Left cardiac atrium (tissue), 4 donors: Measurements from ENCODE around the gene SLC24A1. TPM values are rescaled to one million over a fixed set of nuclear protein-coding genes. Genes with fewer than 3 reads are reported as not detected.

Experiments
- ATAC-seq, 2 donors: fragments of 200-7000 bp; cut with Tn5 transposase; one replicate each; pipeline ENCODE4 v1.9.1; 2020; ENCODE audit warnings: mild to moderate bottlenecking in 2 of 2, moderate library complexity in 2 of 2
- DNase-seq: peaks from one replicate; pipeline ENCODE4 v3.0.0-alpha.2; 2020
- intact Hi-C, 2 donors: fragments of 100-400 bp; cut with DNase I; formaldehyde crosslinking; loops; one replicate each; pipeline versions ENCODE4 v1.14.1 to v1.15.1; 2022 to 2023
- total RNA-seq, 2 donors: library from RNA; stranded (reverse); fragmentation: NEBNext Ultra II Directional; extraction: Animal tissue kit (Norgen Biotek cat#: 25700); gene quantifications; one replicate each; pipeline ENCODE4 v1.2.1, GENCODE V29; 2021
- donor health status: DM: no; HTN: yes; CAD: no.
- donor health status: DM: no; HTN: yes; CAD: no; lungs with severe emphysema.
- donor health status: DM: yes; HTN: yes; CAD: no.
- donor health status: Dilated cardiomyopathy.

Gene SLC24A1
- total RNA-seq, 2 donors from 2014 or later, result 2.5 to 3.0 TPM

DNA sequence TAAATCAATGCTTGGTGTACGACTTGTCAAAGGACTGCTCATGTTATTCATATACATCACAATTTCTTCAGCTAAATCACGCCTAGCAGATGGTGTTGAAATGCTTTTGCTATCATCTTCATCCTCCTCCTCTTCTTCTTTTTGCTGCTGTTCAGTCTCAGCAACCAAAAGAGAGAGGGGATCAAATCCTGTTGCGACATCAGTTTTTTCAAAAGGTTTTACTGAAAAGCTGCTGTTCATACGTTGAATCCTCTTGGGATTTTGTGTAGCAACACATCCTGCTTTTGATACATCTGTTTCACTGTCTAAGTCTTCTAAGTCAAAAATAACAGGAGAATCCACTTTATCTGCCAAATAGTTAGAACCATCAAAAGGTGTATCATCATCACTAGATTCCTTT lies 69.0 kb downstream of the SLC24A1 start:
- ATAC-seq (no peak), DNase-seq (no peak)
- intact Hi-C loops, result no loop called here

- intact Hi-C loops, result no loop called here
- ATAC-seq, result no peak
- no peak for DNase-seq
Measured at GRCh38 chr15:65695081-65695480, 73.3 kb downstream of the SLC24A1 start.

Other genes with a start within 250 kb of the SLC24A1 start
- gene IGDCC3, start 243.9 kb upstream of the SLC24A1 start, total RNA-seq, result under 1 TPM in 1 of 2 donors, not detected in 1; 0.09 TPM
- 1 to 10 TPM; 1.6 to 6.9 TPM for gene IGDCC4, start 199.0 kb upstream of the SLC24A1 start, total RNA-seq
- gene DPP8, start 104.2 kb upstream of the SLC24A1 start, total RNA-seq, result 10 to 100 TPM; 24.8 to 34.9 TPM
- 10 to 100 TPM; 15.9 to 18.0 TPM for gene HACD3, start 91.5 kb upstream of the SLC24A1 start, total RNA-seq
- 10 to 100 TPM; 15.3 to 17.8 TPM for gene INTS14, start 10.8 kb upstream of the SLC24A1 start, total RNA-seq
- gene DENND4A, start 170.4 kb downstream of the SLC24A1 start, total RNA-seq, result 10 to 100 TPM; 18.1 to 22.9 TPM
- gene RAB11A, start 247.6 kb downstream of the SLC24A1 start, total RNA-seq, result 100 to 1,000 TPM; 159 to 202 TPM